Dermis blood vessel endothelial cell (primary cell): ENCODE measurements around the gene OSBPL8. TPM values are rescaled to one million over a fixed set of nuclear protein-coding genes. Genes with fewer than 3 reads are reported as not detected.

ENCODE experiments used
- DNase-seq: peaks from one replicate; pipeline ENCODE4 v3.0.0; 2010
- total RNA-seq: library from RNA; depleted of rRNA; stranded (reverse); fragments of >200 nt; gene quantifications from 2 replicates; pipeline ENCODE4 v1.2.3, GENCODE V29; 2014

OSBPL8 gene
- total RNA-seq, 1 donor from 2014 or later, result 35.4 TPM

GRCh38 chr12:76462668-76463224 lies 96.8 kb downstream of the OSBPL8 start:
- no peak for DNase-seq

- no peak for DNase-seq
Observed at GRCh38 chr12:76460807-76461206, 98.8 kb downstream of the OSBPL8 start.

- no peak for DNase-seq
Observed at GRCh38 chr12:76457818-76458217, 101.8 kb downstream of the OSBPL8 start.

GRCh38 chr12:76457010-76457409 lies 102.6 kb downstream of the OSBPL8 start:
- no peak for DNase-seq

GRCh38 chr12:76455582-76456345 lies 103.8 kb downstream of the OSBPL8 start:
- DNase-seq, result peak; percentile 90

- DNase-seq, result no peak
Observed at GRCh38 chr12:76451528-76451927, 108.0 kb downstream of the OSBPL8 start.

GRCh38 chr12:76450690-76451089 lies 108.9 kb downstream of the OSBPL8 start:
- peak; percentile 84 for DNase-seq

- no peak for DNase-seq
Observed at GRCh38 chr12:76449993-76450392, 109.6 kb downstream of the OSBPL8 start.

- DNase-seq, result no peak
Observed at GRCh38 chr12:76449583-76449982, 110.0 kb downstream of the OSBPL8 start.

GRCh38 chr12:76449016-76449415 lies 110.6 kb downstream of the OSBPL8 start:
- DNase-seq, result no peak

- DNase-seq, result no peak
Observed at GRCh38 chr12:76446090-76446489, 113.5 kb downstream of the OSBPL8 start.

GRCh38 chr12:76445462-76445861 lies 114.1 kb downstream of the OSBPL8 start:
- no peak for DNase-seq

GRCh38 chr12:76444408-76444984 lies 115.1 kb downstream of the OSBPL8 start:
- DNase-seq, result no peak

- no peak for DNase-seq
Observed at GRCh38 chr12:76441016-76441415, 118.6 kb downstream of the OSBPL8 start.

- DNase-seq, result no peak
Observed at GRCh38 chr12:76432733-76433132, 126.8 kb downstream of the OSBPL8 start.

- DNase-seq, result no peak
Observed at GRCh38 chr12:76428117-76428516, 131.5 kb downstream of the OSBPL8 start.

- DNase-seq, result no peak
Observed at GRCh38 chr12:76426160-76426559, 133.4 kb downstream of the OSBPL8 start.

GRCh38 chr12:76424941-76425340 lies 134.6 kb downstream of the OSBPL8 start:
- no peak for DNase-seq

- DNase-seq, result no peak
Observed at GRCh38 chr12:76422543-76423438, 136.8 kb downstream of the OSBPL8 start.

GRCh38 chr12:76422154-76422542 lies 137.4 kb downstream of the OSBPL8 start:
- DNase-seq, result no peak

- DNase-seq, result no peak
Observed at GRCh38 chr12:76421046-76421445, 138.5 kb downstream of the OSBPL8 start.

- no peak for DNase-seq
Observed at GRCh38 chr12:76420222-76420621, 139.3 kb downstream of the OSBPL8 start.

GRCh38 chr12:76417116-76417515 lies 142.5 kb downstream of the OSBPL8 start:
- no peak for DNase-seq
